ENCODE measurements around the gene GSTO2. TPM values are rescaled to one million over a fixed set of nuclear protein-coding genes. Genes with fewer than 3 reads are reported as not detected.
"Not testable (repeated sequence)": the region's sequence is repeated elsewhere in the genome, so short reads cannot be mapped to it uniquely, and the experiment has no call there.

Gene GSTO2
- total RNA-seq, 1 donor from 2014 or later: 1.2 TPM

GRCh38 chr10:104235801-104236200 is 33.2 kb upstream of the GSTO2 start:
- Histone ChIP-seq H3K4me1 (ENCODE audit: insufficient read depth, low read length) (peaks cover 9% of the 10 kb centered on the region), H4K20me1 (ENCODE audit: insufficient read depth, low read length) (no peaks in the 10 kb centered on the region), H3K27me3 (ENCODE audit: insufficient read depth, low read length) (peaks cover 3% of the 10 kb centered on the region), H2AFZ (ENCODE audit: low read depth, low read length) (no peak overlapping the region), H3K36me3 (ENCODE audit: insufficient read depth, low read length) (no peaks in the 10 kb centered on the region), H3K9me3 (ENCODE audit: insufficient read depth, low read depth, low read length) (no peaks in the 10 kb centered on the region), H3K27ac (ENCODE audit: low read depth, low read length) (no peak overlapping the region), H3K79me2 (ENCODE audit: insufficient read depth, low read length) (no peaks in the 10 kb centered on the region), H3K4me3 (ENCODE audit: insufficient read depth, low read depth, low read length) (no peak overlapping the region), H3K9ac (ENCODE audit: low read length) (no peak overlapping the region), H3K4me2 (ENCODE audit: low read length) (no peak overlapping the region)
- H3K4me1 Mint-ChIP-seq (ENCODE audit: low read depth, unreplicated experiment): no peaks in the 10 kb centered on the region
- no peak overlapping the region for H3K4me3 Mint-ChIP-seq (ENCODE audit: unreplicated experiment)
- TF ChIP-seq, protein P1, sequence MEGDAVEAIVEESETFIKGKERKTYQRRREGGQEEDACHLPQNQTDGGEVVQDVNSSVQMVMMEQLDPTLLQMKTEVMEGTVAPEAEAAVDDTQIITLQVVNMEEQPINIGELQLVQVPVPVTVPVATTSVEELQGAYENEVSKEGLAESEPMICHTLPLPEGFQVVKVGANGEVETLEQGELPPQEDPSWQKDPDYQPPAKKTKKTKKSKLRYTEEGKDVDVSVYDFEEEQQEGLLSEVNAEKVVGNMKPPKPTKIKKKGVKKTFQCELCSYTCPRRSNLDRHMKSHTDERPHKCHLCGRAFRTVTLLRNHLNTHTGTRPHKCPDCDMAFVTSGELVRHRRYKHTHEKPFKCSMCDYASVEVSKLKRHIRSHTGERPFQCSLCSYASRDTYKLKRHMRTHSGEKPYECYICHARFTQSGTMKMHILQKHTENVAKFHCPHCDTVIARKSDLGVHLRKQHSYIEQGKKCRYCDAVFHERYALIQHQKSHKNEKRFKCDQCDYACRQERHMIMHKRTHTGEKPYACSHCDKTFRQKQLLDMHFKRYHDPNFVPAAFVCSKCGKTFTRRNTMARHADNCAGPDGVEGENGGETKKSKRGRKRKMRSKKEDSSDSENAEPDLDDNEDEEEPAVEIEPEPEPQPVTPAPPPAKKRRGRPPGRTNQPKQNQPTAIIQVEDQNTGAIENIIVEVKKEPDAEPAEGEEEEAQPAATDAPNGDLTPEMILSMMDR (IDR thresholded peaks at IDR 0.05; ENCODE audit: insufficient read depth, low read depth, low read length): no peak
- TF ChIP-seq EZH2 (IDR thresholded peaks at IDR 0.05; ENCODE audit: insufficient read depth, low read length): no peak
- no peaks in the 10 kb centered on the region for H3K36me3 Mint-ChIP-seq (ENCODE audit: low read depth, unreplicated experiment)
- no peak overlapping the region for H3K27ac Mint-ChIP-seq (ENCODE audit: unreplicated experiment)
- no peak for DNase-seq (ENCODE audit: low read depth)
- H3K9me3 Mint-ChIP-seq (ENCODE audit: unreplicated experiment): peaks cover 12% of the 10 kb centered on the region
- peaks cover 6% of the 10 kb centered on the region for H3K27me3 Mint-ChIP-seq (ENCODE audit: low read depth, unreplicated experiment)
- FAIRE-seq: no peak

DNA sequence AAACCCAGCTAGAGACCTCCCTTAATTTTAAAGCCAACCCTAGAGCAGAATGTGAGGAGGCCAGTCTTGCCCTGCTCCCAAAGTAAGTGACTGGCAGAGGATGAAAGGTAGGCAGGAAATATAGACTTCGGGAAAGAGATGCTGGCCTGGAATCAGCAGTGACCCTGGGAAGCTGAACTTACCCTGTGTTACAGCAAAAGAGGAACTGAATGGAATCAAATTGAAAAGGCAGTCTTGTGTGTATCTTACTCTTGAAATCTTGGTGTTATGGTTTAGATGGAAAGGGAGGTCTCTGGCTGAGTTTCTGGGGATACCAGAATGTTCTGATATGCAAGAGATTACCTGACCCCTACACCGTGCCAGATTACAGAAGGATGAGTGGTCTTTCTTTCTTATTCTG is 28.9 kb upstream of the GSTO2 start:
- no peak overlapping the region for H3K4me3 ChIP-seq (ENCODE audit: insufficient read depth, low read depth, low read length)
- DNase-seq (ENCODE audit: low read depth) (no peak), FAIRE-seq (no peak)
- Mint-ChIP-seq H3K9me3 (ENCODE audit: unreplicated experiment) (peaks cover 12% of the 10 kb centered on the region), H3K4me1 (ENCODE audit: low read depth, unreplicated experiment) (no peaks in the 10 kb centered on the region), H3K27ac (ENCODE audit: unreplicated experiment) (no peak overlapping the region), H3K36me3 (ENCODE audit: low read depth, unreplicated experiment) (no peaks in the 10 kb centered on the region), H3K4me3 (ENCODE audit: unreplicated experiment) (no peak overlapping the region), H3K27me3 (ENCODE audit: low read depth, unreplicated experiment) (peaks cover 9% of the 10 kb centered on the region)
- H2AFZ ChIP-seq (ENCODE audit: low read depth, low read length): no peak overlapping the region
- H3K36me3 ChIP-seq (ENCODE audit: insufficient read depth, low read length): no peaks in the 10 kb centered on the region
- peaks cover 3% of the 10 kb centered on the region for H3K27me3 ChIP-seq (ENCODE audit: insufficient read depth, low read length)
- no peak overlapping the region for H3K4me2 ChIP-seq (ENCODE audit: low read length)
- no peaks in the 10 kb centered on the region for H3K9me3 ChIP-seq (ENCODE audit: insufficient read depth, low read depth, low read length)
- TF ChIP-seq, protein P1 (IDR thresholded peaks at IDR 0.05; ENCODE audit: insufficient read depth, low read depth, low read length): no peak
- no peak for TF ChIP-seq EZH2 (IDR thresholded peaks at IDR 0.05; ENCODE audit: insufficient read depth, low read length)
- no peak overlapping the region for H3K27ac ChIP-seq (ENCODE audit: low read depth, low read length)
- H3K9ac ChIP-seq (ENCODE audit: low read length): no peak overlapping the region
- H4K20me1 ChIP-seq (ENCODE audit: insufficient read depth, low read length): no peaks in the 10 kb centered on the region
- H3K4me1 ChIP-seq (ENCODE audit: insufficient read depth, low read length): no peaks in the 10 kb centered on the region
- no peaks in the 10 kb centered on the region for H3K79me2 ChIP-seq (ENCODE audit: insufficient read depth, low read length)

- no peak overlapping the region for H3K4me3 Mint-ChIP-seq (ENCODE audit: unreplicated experiment)
- Histone ChIP-seq H3K4me1 (ENCODE audit: insufficient read depth, low read length) (no peaks in the 10 kb centered on the region), H4K20me1 (ENCODE audit: insufficient read depth, low read length) (no peaks in the 10 kb centered on the region), H3K4me2 (ENCODE audit: low read length) (no peak overlapping the region), H3K79me2 (ENCODE audit: insufficient read depth, low read length) (no peaks in the 10 kb centered on the region), H3K9ac (ENCODE audit: low read length) (no peak overlapping the region), H3K27ac (ENCODE audit: low read depth, low read length) (no peak overlapping the region), H2AFZ (ENCODE audit: low read depth, low read length) (no peak overlapping the region), H3K27me3 (ENCODE audit: insufficient read depth, low read length) (peaks cover 3% of the 10 kb centered on the region), H3K9me3 (ENCODE audit: insufficient read depth, low read depth, low read length) (no peaks in the 10 kb centered on the region), H3K4me3 (ENCODE audit: insufficient read depth, low read depth, low read length) (no peak overlapping the region), H3K36me3 (ENCODE audit: insufficient read depth, low read length) (no peaks in the 10 kb centered on the region)
- no peaks in the 10 kb centered on the region for H3K36me3 Mint-ChIP-seq (ENCODE audit: low read depth, unreplicated experiment)
- TF ChIP-seq EZH2 (IDR thresholded peaks at IDR 0.05; ENCODE audit: insufficient read depth, low read length): no peak
- TF ChIP-seq, protein P1 (IDR thresholded peaks at IDR 0.05; ENCODE audit: insufficient read depth, low read depth, low read length): no peak
- peaks cover 12% of the 10 kb centered on the region for H3K9me3 Mint-ChIP-seq (ENCODE audit: unreplicated experiment)
- DNase-seq (ENCODE audit: low read depth) (no peak), FAIRE-seq (no peak)
- no peaks in the 10 kb centered on the region for H3K4me1 Mint-ChIP-seq (ENCODE audit: low read depth, unreplicated experiment)
- H3K27ac Mint-ChIP-seq (ENCODE audit: unreplicated experiment): no peak overlapping the region
- H3K27me3 Mint-ChIP-seq (ENCODE audit: low read depth, unreplicated experiment): peaks cover 9% of the 10 kb centered on the region
Observed at GRCh38 chr10:104242545-104242944, 26.4 kb upstream of the GSTO2 start.

DNA sequence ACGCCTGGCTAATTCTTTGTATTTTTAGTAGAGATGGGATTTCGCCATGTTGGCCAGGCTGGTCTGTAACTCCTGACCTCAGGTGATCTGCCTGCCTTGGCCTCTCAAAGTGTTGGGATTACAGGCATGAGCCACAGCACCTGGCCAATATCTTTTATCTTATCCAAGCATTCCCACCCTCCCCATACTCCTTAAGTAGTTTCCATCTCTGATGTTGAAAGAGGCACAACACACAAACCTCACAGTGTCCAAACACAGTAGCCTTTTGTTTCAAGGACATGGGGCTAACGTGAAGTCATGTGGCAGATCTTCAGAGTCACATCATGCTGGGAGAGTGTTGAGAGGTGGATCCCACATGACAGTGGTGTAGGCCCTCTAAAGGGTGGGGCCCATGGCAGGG is 26.0 kb upstream of the GSTO2 start:
- H3K4me3 Mint-ChIP-seq (ENCODE audit: unreplicated experiment); H3K9ac ChIP-seq (ENCODE audit: low read length); DNase-seq (ENCODE audit: low read depth); H3K79me2 ChIP-seq (ENCODE audit: insufficient read depth, low read length); H3K27ac Mint-ChIP-seq (ENCODE audit: unreplicated experiment); H3K27me3 Mint-ChIP-seq (ENCODE audit: low read depth, unreplicated experiment); H2AFZ ChIP-seq (ENCODE audit: low read depth, low read length); H3K27ac ChIP-seq (ENCODE audit: low read depth, low read length); H3K4me1 ChIP-seq (ENCODE audit: insufficient read depth, low read length); H3K4me3 ChIP-seq (ENCODE audit: insufficient read depth, low read depth, low read length); H3K4me2 ChIP-seq (ENCODE audit: low read length); H3K9me3 ChIP-seq (ENCODE audit: insufficient read depth, low read depth, low read length); H3K36me3 ChIP-seq (ENCODE audit: insufficient read depth, low read length); H4K20me1 ChIP-seq (ENCODE audit: insufficient read depth, low read length); H3K36me3 Mint-ChIP-seq (ENCODE audit: low read depth, unreplicated experiment); H3K4me1 Mint-ChIP-seq (ENCODE audit: low read depth, unreplicated experiment); FAIRE-seq; H3K27me3 ChIP-seq (ENCODE audit: insufficient read depth, low read length): not testable (repeated sequence)
- peaks cover 12% of the 10 kb centered on the region for H3K9me3 Mint-ChIP-seq (ENCODE audit: unreplicated experiment)
